ENCODE results near the gene PAX8. TPM values are rescaled to one million over a fixed set of nuclear protein-coding genes. Genes with fewer than 3 reads are reported as not detected.

PAX8 gene
- total and polyA plus RNA-seq, 2 donors from 2014 or later = 199 to 607 TPM

DNA sequence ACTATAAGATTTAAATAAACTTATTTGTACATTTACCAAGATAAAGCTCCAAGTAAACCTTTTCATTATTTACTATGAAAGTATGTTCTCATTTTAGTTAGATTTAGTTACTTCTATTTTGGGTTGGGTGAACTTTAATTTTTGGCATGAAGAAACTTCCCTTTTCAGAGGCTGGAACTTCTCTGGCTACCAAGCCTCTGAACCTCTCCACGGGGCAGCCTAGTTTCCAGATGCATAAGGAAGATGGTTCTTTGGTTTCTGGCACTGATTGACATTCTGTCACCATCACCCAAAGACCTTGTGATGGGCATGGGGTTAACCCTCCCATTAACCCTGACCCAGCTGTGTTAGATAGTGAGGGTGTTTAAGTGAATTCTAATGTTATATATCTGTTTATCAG, 87.8 kb downstream of the PAX8 start:
- Histone ChIP-seq H3K4me1 (ENCODE audit: control insufficient read depth in 2 of 3, insufficient read depth in 2 of 3, low read depth in 1 of 3, low read length in 3 of 3) (no peaks in the 10 kb centered on the region), H3K27ac (ENCODE audit: low read depth in 2 of 2, low read length in 2 of 2) (no peak overlapping the region), H3K9me3 (ENCODE audit: control insufficient read depth in 2 of 3, insufficient read depth in 1 of 3, low read length in 3 of 3) (no peaks in the 10 kb centered on the region), H3K27me3 (ENCODE audit: control insufficient read depth, insufficient read depth, low read length) (no peaks in the 10 kb centered on the region), H3K36me3 (ENCODE audit: control insufficient read depth in 2 of 3, insufficient read depth in 3 of 3, low read length in 3 of 3) (no peaks in the 10 kb centered on the region), H3K9ac (ENCODE audit: low read length in 3 of 3) (no peak overlapping the region), H3K4me3 (ENCODE audit: low read length in 3 of 3) (no peak overlapping the region)
- DNase-seq (peak in 1 of 5 donors; percentile 1), FAIRE-seq (no peak)
- TF ChIP-seq, protein P1, sequence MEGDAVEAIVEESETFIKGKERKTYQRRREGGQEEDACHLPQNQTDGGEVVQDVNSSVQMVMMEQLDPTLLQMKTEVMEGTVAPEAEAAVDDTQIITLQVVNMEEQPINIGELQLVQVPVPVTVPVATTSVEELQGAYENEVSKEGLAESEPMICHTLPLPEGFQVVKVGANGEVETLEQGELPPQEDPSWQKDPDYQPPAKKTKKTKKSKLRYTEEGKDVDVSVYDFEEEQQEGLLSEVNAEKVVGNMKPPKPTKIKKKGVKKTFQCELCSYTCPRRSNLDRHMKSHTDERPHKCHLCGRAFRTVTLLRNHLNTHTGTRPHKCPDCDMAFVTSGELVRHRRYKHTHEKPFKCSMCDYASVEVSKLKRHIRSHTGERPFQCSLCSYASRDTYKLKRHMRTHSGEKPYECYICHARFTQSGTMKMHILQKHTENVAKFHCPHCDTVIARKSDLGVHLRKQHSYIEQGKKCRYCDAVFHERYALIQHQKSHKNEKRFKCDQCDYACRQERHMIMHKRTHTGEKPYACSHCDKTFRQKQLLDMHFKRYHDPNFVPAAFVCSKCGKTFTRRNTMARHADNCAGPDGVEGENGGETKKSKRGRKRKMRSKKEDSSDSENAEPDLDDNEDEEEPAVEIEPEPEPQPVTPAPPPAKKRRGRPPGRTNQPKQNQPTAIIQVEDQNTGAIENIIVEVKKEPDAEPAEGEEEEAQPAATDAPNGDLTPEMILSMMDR (IDR thresholded peaks at IDR 0.05; ENCODE audit: borderline replicate concordance, extremely low read depth, insufficient read depth) = no peak
- intact Hi-C loops (cut with DNase I) = no loop called here

GRCh38 chr2:113187771-113188170, 91.0 kb downstream of the PAX8 start:
- TF ChIP-seq, protein P1 (IDR thresholded peaks at IDR 0.05; ENCODE audit: borderline replicate concordance, extremely low read depth, insufficient read depth) = no peak
- Histone ChIP-seq H3K36me3 (ENCODE audit: control insufficient read depth in 2 of 3, insufficient read depth in 3 of 3, low read length in 3 of 3) (no peaks in the 10 kb centered on the region), H3K9me3 (ENCODE audit: control insufficient read depth in 2 of 3, insufficient read depth in 1 of 3, low read length in 3 of 3) (no peaks in the 10 kb centered on the region), H3K27ac (ENCODE audit: low read depth in 2 of 2, low read length in 2 of 2) (no peak overlapping the region), H3K4me3 (ENCODE audit: low read length in 3 of 3) (no peak overlapping the region), H3K9ac (ENCODE audit: low read length in 3 of 3) (no peak overlapping the region), H3K27me3 (ENCODE audit: control insufficient read depth, insufficient read depth, low read length) (no peaks in the 10 kb centered on the region), H3K4me1 (ENCODE audit: control insufficient read depth in 2 of 3, insufficient read depth in 2 of 3, low read depth in 1 of 3, low read length in 3 of 3) (no peaks in the 10 kb centered on the region)
- FAIRE-seq (no peak), DNase-seq (no peak)
- intact Hi-C loops (cut with DNase I) = no loop called here

DNA sequence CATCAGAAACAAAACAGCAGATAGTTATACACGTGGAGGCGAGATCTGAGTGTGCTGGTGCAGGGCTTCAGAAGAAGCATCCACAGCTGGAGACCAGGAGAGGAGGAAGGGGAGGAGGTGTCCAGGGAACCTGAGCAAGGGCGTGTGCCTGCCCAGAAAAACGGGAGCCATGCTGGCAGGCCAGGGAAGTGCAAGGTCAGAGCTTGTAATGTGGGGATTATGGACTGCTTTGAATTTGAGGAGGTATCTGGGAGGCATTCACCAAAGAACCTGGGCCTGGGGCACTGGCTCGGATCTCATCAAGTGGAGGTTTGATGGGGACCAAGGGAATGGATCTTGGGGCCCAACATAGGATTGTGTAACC, 92.3 kb downstream of the PAX8 start:
- TF ChIP-seq, protein P1 (IDR thresholded peaks at IDR 0.05; ENCODE audit: borderline replicate concordance, extremely low read depth, insufficient read depth) = no peak
- intact Hi-C loops (cut with DNase I) = no loop called here
- Histone ChIP-seq H3K36me3 (ENCODE audit: control insufficient read depth in 2 of 3, insufficient read depth in 3 of 3, low read length in 3 of 3) (no peaks in the 10 kb centered on the region), H3K27ac (ENCODE audit: low read depth in 2 of 2, low read length in 2 of 2) (no peak overlapping the region), H3K9ac (ENCODE audit: low read length in 3 of 3) (no peak overlapping the region), H3K4me1 (ENCODE audit: control insufficient read depth in 2 of 3, insufficient read depth in 2 of 3, low read depth in 1 of 3, low read length in 3 of 3) (peaks cover 0 to 4% (median 0%) of the 10 kb centered on the region in 3 donors), H3K9me3 (ENCODE audit: control insufficient read depth in 2 of 3, insufficient read depth in 1 of 3, low read length in 3 of 3) (no peaks in the 10 kb centered on the region), H3K27me3 (ENCODE audit: control insufficient read depth, insufficient read depth, low read length) (no peaks in the 10 kb centered on the region), H3K4me3 (ENCODE audit: low read length in 3 of 3) (no peak overlapping the region)
- FAIRE-seq (no peak), DNase-seq (peak in 1 of 5 donors; percentile 19)

Measured in kidney (tissue), 14 donors.